SK-N-MC (cell line): ENCODE results near the gene SPATC1L.

ENCODE experiments used
- EZH2 ChIP-seq: fragments of 200-600 bp; sonication (generic); IDR thresholded peaks from one replicate; pipeline ENCODE4 v1.6.1; 2017; ENCODE audit warnings: antibody characterized with exemption
- POLR2AphosphoS5 ChIP-seq: IDR thresholded peaks from 2 replicates; pipeline ENCODE4 v1.6.1; 2012; ENCODE audit warnings: mild to moderate bottlenecking, low read depth, low read length, borderline replicate concordance

DNA sequence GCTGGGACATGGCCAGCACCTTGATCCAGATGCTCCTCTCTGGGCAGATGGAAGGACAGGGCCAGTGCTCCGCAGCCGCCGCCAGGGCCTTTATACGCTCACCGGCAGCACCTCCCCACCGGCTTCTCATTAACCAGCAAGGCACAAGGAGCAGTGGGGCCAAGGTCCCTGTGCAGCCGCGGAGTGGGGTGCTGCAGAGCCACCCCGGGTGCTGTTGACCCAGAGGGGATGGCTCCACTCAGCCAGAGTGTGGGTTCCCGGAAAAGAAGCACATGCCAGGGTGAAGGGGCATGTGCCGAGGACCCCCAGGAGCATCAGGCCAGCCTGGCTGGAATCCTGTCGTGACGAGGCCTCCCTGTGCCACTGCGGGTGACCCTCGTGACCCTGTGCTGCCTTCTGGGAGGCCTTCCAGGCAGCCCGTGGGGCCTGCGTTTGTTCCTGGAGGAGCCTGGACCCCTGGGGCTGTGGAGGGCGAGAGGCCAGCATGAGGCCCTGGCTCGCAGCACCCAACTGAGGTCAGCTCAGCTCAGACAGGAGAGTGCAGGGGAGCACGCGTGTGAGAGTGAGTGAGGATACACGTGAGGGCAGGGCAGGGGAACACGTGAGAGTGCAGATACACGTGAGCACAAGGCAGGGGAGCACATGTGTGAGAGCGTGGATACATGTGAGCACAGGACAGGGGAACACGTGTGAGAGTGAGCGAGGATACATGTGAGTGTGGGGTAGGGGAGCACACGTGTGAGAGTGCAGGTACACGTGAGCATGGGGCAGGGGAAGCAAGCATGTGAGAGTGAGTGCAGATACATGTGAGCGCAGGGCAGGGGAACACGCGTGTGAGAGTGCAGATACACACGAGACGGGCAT is 28.5 kb downstream of the SPATC1L start, which contains the start of gene FTCD:
- TF ChIP-seq POLR2AphosphoS5, result no peak
- TF ChIP-seq EZH2, result no peak
